Amniotic epithelial cell (primary cell): ENCODE results near the gene SLC25A42.
A peak's percentile ranks its signal among the peaks of the same experiment; 100 is the strongest.
"Not testable (repeated sequence)": the region's sequence is repeated elsewhere in the genome, so short reads cannot be mapped to it uniquely, and the experiment has no call there.

ENCODE experiments used
- DNase-seq: peaks from one replicate; pipeline ENCODE4 v3.0.0-alpha.2; 2010; ENCODE audit warnings: low read depth

The SLC25A42 gene, protein sequence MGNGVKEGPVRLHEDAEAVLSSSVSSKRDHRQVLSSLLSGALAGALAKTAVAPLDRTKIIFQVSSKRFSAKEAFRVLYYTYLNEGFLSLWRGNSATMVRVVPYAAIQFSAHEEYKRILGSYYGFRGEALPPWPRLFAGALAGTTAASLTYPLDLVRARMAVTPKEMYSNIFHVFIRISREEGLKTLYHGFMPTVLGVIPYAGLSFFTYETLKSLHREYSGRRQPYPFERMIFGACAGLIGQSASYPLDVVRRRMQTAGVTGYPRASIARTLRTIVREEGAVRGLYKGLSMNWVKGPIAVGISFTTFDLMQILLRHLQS

DNA sequence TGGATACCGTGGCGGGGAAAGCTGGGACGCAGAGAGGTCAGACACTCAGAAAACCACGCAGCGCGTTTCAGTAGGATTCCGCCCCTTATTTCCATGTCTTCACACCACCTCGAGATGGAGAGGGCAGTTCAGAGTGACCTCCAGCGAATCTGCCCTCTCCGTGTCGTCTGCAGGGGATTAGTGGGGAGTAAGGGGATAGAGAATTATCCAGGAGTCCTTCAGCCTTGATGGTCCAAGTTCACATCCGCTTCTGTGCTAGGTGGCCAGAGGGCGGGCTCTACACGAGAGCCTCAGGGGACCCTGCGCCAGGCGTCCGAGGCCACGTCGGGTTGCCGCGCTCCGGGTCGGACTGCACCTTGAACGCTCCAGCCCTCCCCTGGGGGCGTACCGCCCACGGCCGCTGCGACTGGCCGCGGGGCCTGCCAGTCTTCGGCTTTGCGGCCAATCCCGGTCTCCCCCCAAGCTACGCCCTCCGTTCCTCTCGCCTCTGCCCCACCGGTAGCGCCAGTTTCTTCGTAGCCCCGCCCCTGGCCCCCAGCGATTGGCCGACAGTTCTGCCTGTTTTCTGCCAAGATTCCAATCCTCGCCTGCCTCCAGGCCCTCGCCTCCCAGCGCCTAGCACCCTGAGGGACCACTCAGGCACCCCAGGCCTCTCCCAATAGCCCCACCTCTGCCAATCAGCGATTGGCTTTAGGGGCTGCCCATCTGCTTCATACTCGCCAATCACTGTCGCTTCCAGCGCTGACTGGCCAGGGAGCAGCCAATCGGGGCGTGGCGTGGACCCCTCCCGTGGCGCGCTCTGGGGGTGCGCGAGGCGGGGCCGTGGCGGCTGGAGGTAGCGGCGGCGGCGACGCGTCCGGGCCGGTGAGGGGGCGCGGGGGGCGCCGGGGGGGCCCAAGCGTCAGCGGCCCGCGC, at the start of gene SLC25A42:
Gene SLC25A42 (plus strand): TSS at position 812 of the 915 bp plus-strand sequence. CDS start 32,131 bp downstream, outside the sequence.
- peak; percentile 99 for DNase-seq

DNA sequence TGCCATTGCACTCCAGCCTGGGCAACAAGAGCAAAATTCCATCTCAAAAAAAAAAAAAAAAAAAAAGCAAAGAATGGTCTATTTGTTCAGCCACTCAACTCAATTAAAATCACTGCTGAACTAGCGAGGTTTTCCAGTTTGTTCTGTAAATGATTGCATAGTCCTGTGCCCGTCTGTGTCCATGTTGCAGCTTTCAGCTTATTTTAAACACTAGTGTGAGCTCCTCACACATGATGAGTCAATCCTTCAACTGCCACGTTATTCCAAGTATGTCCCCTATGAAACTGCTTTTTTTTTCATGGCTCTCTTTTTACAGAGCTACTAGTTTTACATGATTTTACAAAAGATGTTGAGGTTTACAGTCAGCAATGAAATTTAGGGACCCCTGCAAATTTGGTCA, 42.7 kb upstream of the SLC25A42 start:
- DNase-seq = peak; percentile 59

DNA sequence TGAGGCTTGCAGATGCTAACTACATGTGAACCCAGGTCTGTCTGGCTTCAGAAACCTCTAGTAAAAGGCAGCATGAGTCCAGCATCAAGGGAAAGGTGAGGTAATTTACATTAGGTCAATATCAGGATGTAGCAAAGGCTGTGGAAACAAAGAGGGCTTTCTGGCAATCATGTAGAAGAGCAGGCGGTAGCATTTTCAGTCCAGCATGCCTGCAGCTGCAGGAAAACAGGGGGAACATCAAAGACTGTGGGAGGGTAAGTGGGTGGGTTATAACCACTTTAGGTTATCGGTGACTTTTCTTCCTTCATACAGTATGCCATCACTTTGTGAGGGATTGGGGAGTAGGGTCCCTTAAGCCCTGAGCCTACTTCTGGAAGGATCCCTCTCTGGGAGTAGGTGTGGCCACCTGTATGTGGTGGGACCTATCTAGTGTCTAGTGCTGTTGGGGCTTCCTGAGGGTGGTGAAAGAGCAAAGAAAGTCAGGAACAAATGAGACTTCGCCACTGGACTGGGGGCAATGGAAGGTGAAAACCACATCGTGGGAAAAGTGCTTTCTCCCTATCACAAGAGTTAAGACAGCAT, 41.3 kb upstream of the SLC25A42 start:
- DNase-seq = no peak

DNA sequence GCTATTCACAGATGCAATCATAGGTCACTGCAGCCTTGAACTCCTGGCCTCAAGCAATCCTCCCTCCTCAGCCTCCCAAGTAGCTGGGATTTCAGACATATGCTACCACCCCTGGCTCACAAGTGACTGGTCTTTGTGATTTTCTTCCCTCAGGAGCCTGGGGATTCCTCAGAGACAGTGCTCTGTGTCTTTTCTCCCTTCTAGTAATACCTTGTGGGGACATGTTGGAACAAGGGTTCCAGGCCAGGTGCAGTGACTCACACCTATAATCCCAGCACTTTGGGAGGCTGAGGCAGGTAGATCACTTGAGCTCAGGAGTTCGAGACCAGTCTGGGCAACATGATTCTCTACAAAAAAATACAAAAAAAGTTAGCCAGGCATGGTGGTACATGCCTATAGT, 40.4 kb upstream of the SLC25A42 start:
- DNase-seq = not testable (repeated sequence)

DNA sequence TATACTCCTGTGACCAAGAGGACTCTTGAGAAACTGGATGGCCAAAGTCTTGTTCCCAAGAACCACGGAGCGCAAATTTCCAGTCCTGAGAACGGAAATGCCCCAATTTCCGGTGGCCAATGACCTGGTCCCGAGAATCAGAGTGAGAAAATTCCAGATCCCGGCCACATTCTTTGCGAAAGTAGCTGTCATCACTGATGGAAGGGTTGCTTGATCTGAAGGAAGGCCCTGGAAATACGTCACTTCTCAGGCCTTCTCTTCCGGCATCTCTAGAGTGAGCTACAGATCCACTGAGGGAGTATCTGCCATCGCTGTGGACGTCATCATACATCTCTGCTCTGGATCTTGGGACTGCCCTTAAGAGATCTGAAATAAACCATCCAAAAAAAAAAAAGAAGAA, 37.9 kb upstream of the SLC25A42 start:
- DNase-seq = no peak

DNA sequence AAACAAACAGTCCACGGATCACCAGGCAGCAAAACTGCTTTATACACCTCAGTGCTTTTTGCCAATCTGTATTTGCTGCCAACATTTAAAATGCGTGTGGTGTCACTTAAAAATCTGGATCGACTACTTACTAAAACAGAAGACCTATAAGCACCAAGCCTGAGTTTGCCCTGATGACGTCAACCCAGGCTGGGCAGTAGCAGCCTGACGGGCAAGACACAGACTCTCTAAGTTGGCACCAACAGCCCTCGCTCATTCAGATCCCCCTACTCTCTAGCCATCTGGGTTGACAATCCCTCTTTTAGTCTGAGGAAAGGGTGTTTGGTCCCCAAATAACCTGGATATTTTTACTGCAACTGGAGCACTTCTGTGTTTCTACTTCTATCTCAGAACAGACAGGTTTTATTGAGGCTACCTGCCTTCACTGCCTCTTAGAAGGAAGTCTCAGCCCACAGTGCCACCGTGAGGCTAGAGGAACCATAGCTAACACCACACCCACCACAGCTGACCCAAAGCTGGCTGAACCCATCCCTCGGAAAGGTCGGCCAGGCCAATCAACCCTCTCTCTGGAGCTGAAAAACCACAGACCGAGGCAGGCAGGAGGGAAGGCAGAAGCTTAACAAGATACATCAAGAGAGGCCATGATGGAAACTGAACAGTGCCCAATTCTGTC, 37.4 kb upstream of the SLC25A42 start:
- DNase-seq = no peak

DNA sequence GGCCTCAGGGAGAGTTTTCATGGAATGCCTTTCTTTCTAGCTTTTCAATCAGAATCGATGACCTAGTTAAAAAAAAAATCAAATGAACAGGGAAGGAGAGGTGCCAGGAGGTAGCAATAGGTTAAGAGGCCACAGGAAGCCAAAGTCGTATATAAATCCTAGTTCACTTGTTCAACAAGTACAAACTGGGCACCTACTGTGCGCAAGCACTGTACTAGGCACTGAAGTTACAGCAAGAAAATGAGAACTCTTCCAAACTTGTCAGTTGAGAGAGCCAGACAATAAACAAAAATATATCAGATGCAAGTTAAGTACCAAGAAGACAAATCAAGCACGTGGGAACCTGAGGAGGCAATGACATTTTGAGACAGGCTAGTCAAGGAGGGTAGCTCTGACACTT, 36.6 kb upstream of the SLC25A42 start:
- no peak for DNase-seq

DNA sequence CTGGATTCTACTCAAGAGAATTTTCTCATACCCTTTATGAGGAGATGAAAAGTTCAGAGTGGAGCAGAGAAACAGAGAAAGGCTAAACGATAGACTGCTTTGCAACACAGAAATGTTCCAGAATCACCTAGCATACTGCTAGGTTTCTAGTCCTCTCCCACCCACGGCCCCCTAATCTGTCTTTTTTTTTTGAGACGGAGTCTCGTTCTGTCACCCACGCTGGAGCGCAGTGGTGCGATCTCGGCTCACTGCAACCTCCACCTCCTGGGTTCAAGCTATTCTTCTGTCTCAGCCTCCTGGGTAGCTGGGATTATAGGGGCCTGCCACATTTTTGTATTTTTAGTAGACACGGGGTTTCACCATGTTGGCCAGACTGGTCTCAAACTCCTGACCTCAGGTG, 35.3 kb upstream of the SLC25A42 start:
- no peak for DNase-seq

DNA sequence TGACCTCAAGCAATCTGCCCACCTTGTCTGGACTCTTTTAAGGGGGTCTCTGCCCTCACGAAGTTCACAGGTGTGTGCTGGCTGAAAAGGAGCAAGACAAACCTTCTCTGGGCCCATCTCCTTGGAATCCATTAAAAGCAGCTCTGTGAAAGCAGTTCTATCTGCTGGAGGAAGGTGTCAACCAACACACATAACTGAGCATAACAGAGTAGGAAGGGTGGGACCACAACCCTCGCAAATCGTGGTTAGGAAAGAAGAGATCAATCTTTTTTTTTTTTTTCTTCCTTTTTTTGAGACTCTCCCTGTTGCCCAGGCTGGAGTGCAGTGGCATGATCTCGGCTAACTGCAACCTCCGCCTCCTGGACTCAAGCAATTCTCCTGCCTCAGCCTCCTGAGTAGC, 31.9 kb upstream of the SLC25A42 start:
- DNase-seq = no peak

DNA sequence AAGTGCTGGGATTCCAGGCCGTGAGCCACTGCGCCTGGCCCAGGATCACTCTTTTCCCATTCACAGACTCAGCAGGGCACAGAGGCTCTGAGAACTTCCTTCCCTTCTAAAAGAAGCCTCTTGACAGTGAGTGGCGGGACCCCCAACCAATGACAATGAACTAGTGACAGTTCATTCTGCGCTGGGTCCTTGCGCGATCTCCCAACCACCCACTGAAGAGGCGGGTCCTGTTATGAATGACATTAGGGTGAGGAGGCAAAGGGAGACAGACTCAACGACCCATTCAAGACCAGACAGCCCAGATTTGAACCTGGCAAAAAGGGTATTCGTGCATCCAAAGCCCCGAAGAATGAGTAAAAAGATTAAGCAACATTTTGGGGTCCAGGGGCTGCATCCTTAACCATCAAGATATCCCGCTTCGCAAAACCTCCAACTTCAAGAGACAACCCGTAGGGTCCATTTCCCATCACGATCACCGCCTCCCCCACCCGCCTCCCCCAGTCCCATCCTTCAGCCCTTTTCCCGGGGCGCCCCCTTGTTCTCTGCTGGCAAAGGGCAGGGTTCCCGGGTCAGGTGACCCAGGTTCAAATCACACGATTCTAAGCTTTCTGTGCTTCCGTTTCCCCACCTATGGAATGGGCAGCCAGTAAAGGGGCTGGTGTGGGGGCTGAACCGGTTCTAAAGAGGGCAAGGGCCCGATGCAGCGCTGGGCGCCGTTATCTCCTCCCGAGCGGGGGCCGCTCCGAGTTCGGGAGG, 31.2 kb upstream of the SLC25A42 start:
- peak; percentile 90 for DNase-seq

DNA sequence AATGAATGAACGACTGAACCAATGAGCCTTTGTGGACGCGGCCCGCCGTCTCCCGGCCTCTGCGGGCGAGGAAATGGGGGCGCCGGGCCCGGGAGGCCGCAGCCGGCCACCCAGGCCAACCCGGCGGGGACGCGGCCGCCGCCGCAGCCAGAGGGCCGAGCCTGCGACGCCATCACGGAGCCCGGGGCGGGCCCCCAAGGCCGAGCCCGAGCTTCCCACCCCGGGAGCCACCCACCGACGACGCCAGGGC, 30.7 kb upstream of the SLC25A42 start:
- DNase-seq = no peak

DNA sequence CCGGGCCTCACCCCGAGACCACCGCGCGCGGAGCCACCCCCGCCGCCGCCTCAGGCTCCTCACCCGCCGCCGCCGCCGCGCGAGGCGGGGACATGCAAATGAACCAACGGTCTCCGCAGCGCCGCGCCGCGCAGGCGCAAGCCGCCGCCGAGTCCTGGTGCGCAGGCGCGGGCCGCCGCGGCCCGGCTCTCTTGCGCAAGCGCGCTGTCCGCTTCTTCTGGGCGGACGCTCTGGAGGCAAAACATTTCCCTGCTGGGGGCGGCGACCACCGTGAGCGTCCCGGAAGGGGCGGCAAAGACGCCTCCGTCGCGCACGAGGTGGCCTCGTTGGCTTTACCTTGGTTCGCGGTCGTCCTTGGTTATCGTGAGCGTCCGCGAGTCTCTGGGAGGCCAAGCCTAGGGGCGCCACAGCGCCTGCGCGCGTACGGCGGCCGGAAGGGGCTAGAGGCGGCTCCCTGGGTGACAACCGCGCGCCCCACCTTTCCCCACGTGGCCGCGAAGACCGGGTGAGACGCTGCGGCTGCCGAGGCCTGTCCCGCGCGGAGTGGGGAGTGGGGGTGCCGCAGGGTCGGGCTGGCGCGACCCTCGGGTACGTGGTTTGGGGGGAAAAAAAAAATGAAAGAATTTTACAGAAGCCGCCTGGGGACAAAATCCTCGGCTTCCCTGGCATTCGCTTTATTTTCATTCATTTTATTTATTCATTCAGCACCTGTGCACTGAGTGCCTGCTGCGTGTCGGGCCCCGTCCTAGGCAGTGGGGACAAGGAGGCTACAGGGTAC, 30.2 kb upstream of the SLC25A42 start, which contains the start of the genes ARMC6 and SUGP2:
Gene ARMC6 (plus strand): TSS at position 178 of the 778 bp plus-strand sequence. CDS start 607 bp downstream, outside the sequence.
Gene SUGP2 (minus strand): TSS at position 92 of the 778 bp plus-strand sequence. CDS start 2,446 bp downstream, outside the sequence.
- DNase-seq = peak; percentile 73

DNA sequence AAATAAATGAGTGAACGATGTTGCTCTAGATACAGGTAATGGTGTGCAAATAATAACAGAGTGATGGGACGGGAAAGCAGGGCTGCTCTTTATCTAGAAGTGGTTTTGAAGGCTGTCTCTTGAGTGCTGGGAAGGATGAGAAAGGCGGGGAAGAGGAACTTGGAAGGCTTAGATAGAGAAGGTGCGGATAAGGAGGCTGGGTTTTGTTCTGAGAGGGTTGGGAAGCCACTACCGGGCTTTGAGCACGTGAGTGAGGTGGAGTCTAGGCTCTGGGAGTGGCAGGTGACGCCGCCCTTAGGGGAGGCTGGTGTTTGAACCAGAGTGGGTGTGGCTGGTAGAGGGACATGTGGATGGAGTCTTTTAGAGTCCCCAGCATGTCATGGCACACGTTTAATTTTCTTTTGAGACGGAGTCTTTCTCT, 29.6 kb upstream of the SLC25A42 start:
- DNase-seq = peak; percentile 61

DNA sequence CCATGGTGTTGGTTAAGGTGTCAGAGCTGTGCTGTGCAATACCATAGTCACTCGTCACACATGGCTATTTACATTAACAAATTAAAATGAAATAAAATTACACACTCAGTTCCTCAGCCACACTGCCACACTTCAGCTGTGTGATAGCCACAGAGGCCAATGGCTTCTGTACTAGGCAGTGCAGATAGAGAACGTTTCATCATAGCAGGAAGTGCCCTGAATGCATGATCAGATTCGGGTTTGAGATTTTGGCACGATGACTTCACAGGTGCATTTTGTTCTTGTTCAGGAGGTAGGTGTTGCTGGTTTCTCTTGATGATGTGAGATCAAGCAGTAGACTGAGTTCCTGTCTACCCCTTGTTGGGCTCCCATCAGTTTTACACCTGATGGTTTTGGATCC, 23.9 kb upstream of the SLC25A42 start:
- no peak for DNase-seq

DNA sequence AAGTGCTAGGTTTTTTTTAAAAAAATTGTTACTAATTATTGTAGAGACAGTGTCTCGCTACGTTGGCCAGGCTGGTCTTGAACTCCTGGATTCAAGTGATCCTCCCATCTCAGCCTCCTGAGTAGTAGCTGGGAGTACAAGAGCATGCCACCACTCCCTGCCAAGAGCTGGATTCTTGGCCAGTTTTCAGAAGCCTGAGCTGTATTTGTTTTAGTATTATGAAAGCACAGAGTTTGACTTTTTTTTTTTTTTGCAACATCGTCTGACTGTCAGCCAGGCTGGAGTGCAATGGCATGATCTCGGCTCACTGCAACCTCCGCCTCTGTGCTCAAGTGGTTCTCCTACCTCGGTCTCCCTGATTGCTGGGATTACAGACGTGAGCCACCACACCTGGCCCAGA, 23.4 kb upstream of the SLC25A42 start:
- DNase-seq = peak; percentile 95

DNA sequence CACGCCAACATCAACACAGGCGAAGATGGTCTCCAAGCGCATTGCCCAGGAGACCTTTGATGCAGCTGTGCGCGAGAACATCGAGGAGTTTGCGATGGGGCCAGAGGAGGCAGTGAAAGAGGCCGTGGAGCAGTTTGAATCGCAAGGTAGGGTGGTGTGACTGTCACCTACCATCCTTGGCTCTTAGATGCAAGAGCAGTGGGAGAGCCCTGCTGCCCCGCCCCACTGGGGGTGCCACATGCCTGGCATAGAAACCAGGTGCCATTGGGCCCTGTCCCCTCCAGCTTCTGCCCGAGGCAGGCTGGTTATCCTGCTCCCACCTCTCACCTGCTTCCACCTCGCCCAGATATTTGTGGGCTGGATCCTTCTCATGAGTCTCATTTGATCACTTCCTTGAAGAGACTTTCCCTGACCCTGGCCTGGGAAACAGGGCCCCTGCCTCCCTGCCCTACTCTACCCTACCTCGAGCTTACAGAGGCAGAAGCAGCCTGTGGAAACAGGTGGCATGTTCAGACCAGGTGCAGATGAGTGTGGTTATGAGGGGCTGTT, 21.0 kb upstream of the SLC25A42 start:
- DNase-seq = no peak

DNA sequence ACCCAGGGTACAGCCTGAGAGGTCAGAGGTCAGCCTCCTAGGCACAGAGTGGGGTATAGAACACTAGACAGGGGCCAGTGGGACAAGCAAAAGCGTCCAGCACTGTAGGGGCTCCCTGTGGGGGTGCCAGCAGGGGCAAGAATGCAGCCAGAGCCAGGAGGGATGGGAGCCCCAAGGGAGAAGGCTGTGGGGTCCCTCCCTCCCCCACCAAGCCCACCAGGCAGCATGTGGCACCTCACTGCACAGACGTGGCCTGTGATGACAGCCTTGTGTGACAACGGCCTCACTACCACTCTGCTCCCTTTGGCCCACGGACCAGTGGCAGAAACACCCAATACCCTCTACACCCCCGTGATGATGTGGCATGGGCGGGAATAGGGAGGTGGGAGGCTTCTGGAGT, 20.3 kb upstream of the SLC25A42 start:
- DNase-seq = no peak

DNA sequence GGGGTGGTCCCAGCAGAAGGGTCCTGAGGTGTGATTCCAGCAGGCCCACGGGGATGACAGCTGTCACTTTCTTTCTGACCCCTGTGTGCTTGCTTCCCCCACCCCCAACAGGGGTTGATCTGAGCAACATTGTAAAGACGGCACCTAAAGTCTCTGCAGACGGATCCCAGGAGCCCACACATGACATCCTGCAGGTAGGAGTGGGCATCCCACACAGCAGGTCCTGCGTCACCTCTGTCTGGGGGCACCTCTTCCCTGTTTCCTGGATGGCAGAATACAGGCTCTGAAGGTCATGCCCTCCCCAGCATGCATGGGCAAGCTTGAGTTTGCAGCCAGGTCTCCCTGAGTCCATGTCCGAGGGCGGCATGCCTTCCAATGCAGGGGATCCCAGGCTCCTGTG, 19.9 kb upstream of the SLC25A42 start:
- no peak for DNase-seq

DNA sequence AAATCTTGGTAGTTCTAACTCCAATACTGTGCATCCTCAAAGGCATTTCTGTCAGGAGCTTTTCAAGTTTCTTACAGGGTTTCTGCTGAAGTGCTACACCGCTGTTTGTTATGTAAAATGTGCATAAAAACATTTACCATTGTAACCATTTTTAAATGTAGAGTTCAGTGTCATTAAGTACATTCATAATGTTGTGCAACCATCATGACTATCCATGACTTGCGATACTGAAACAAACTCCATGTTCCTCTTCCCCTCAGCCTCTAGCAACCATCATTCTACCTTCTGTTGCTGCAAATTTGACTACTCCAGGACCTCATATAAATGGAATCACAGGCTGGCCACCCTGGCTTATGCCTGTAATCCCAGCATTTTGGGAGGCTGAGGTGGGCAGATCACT, 14.4 kb upstream of the SLC25A42 start:
- peak; percentile 41 for DNase-seq

DNA sequence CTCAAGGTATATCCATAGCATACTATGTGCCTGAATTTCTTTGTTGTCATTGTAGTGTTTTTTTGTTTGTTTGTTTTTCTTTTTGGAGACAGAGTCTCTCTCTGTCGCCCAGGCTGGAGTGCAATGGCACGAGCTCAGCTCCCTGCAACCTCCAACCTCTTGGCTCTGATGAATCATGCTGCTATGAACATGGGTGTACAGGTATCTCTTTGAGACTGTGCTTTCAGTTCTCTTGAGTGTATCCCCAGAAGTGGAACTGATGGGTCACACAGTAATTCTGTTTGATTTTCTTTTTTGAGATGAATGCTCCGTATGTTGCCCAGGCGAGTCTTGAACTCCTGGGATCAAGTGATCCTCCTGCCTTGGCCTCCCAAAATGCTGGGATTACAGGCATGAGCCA, 13.7 kb upstream of the SLC25A42 start:
- no peak for DNase-seq
